ENCODE measurements around the gene GPX1. TPM values are rescaled to one million over a fixed set of nuclear protein-coding genes. Genes with fewer than 3 reads are reported as not detected.
"Not testable (repeated sequence)": the region's sequence is repeated elsewhere in the genome, so short reads cannot be mapped to it uniquely, and the experiment has no call there.

Gene GPX1
- total RNA-seq (100 to 1,000 TPM; 114 to 207 (median 152) TPM), polyA plus RNA-seq (100 to 1,000 TPM in 1 of 2 donors, 10 to 100 TPM in 1; 28.1 to 192 TPM)
- long read RNA-seq, donor 1, transcript GPX1-202 (2 exons, 1,151 nt) = major isoform, 46 of 49 reads
- long read RNA-seq, donor 1, partial matches to known transcripts = 0 of 49 reads
- long read RNA-seq, donor 1, other reads (novel, unspliced or antisense) = 1 of 49 reads
- long read RNA-seq, donor 2, transcript GPX1-202 (2 exons, 1,151 nt) = major isoform, 93 of 140 reads
- long read RNA-seq, donor 2, transcript GPX1-201 (1 exons, 1,135 nt) = minor isoform, 47 of 140 reads
- long read RNA-seq, donor 2, partial matches to known transcripts = 0 of 140 reads
- long read RNA-seq, donor 2, other reads (novel, unspliced or antisense) = 0 of 140 reads
- long read RNA-seq, donor 3, transcript GPX1-201 (1 exons, 1,135 nt) = minor isoform, 40 of 113 reads
- long read RNA-seq, donor 3, transcript GPX1-202 (2 exons, 1,151 nt) = major isoform, 72 of 113 reads
- long read RNA-seq, donor 3, partial matches to known transcripts = 0 of 113 reads
- long read RNA-seq, donor 3, other reads (novel, unspliced or antisense) = 1 of 113 reads

DNA sequence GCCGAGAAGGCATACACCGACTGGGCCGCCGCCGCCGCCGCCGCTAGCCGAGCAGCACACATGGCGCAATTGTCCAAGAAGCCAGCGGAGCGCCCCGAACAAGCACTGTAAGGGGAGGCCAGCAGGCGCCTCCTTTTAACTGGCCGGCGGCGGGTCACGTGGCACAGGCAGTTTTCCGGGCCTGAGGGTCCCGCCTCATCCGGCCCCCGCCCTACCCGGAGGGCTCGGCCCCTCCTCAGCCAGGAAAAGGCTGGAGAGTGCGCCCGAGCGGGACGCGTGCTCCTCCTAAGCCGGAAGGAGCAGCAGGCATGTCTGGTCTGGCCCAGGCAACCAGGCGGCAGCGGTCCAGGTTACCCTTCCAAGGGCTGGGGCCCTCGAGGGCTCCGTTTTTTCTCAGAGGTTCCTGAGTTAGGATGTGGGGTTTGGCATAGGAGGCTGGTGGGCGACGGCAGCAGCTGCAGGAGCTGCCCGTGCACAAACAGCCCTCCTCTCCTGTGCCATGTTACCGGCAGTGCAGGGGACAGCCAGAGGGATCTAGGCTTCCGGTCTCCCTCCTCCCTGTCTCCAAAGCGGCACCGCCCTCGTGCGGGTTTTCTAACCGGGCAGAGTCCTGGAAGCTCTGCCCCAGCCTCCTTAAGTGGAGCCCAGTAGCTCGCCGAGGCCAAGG is at the start of gene GPX1:
Gene GPX1, minus strand, starts transcription at position 137 of the 667 bp plus-strand sequence. Its CDS starts 75 bp downstream, at position 62.
- WGBS, 3 donors = 2 to 7% (median 4%) methylated on average over 15 to 46 of the region's 46 CpGs
- peaks cover 4% of the 10 kb centered on the region for H3K4me1 ChIP-seq (ENCODE audit: insufficient read depth)
- TF ChIP-seq POLR2A (IDR thresholded peaks at IDR 0.05) (peak; percentile 80), CTCF (IDR thresholded peaks at IDR 0.05) (no peak), EP300 (IDR thresholded peaks at IDR 0.05) (no peak)

GRCh38 chr3:49406571-49407565 is 48.7 kb upstream of the GPX1 start:
- H3K4me1 ChIP-seq (ENCODE audit: insufficient read depth) = peaks cover 14% of the 10 kb centered on the region
- DNase-seq = peak in 1 of 5 donors; percentile 44
- intact Hi-C loops (cut with DNase I) = no loop called here

More for the DNA sequence above, at the start of gene GPX1:
- Histone ChIP-seq H3K27ac (peak within 1 kb of the TSS; percentile 10 to 73), H3K9me3 (no peaks in the 10 kb centered on the region), H3K4me3 (peak within 1 kb of the TSS; percentile 71), H3K27me3 (no peaks in the 10 kb centered on the region), H3K36me3 (no peaks in the 10 kb centered on the region)
- peak; percentile 94 to 96 (median 95) for DNase-seq
- intact Hi-C loops (cut with DNase I) = loop anchor here in 2 of 4 donors (5.0 to 10.0 kb wide), 2 partner anchors 54 to 86 kb away; partner anchors contain the start of genes RHOA (in 1 of the 2) and TCTA (in 1 of the 2)

DNA sequence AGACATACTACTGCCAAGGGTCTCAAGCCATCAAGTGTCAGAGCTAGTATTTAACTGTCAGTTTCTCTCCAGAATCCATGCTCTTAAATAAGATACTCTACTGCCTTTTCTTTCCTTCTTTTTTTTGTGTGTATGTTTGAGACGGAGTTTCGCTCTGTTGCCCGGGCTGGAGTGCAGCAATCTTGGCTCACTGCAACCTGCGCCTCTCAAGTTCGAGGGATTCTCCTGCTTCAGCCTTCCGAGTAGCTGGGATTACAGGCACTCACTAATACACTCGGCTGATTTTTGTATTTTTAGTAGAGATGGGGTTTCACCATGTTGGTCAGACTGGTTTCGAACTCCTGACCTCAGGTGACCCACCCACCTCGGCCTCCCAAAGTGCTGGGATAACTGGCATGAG is 47.4 kb upstream of the GPX1 start:
- H3K9me3 ChIP-seq; H3K27ac ChIP-seq; H3K4me3 ChIP-seq; intact Hi-C loops (cut with DNase I); H3K27me3 ChIP-seq; H3K36me3 ChIP-seq: not testable (repeated sequence)
- peaks cover 14% of the 10 kb centered on the region for H3K4me1 ChIP-seq (ENCODE audit: insufficient read depth)
- peak in 1 of 5 donors; percentile 31 for DNase-seq
- 34 to 36% (median 34%) methylated on average over 9 of the region's 9 CpGs for WGBS, 3 donors

More at GRCh38 chr3:49406571-49407565, 48.7 kb upstream of the GPX1 start:
- H3K27me3 ChIP-seq = no peaks in the 10 kb centered on the region
- no peaks in the 10 kb centered on the region for H3K36me3 ChIP-seq
- no peaks in the 10 kb centered on the region for H3K9me3 ChIP-seq
- no peak for TF ChIP-seq CTCF (IDR thresholded peaks at IDR 0.05)
- TF ChIP-seq POLR2A (IDR thresholded peaks at IDR 0.05) = no peak
- TF ChIP-seq EP300 (IDR thresholded peaks at IDR 0.05) = no peak
- no peak overlapping the region for H3K27ac ChIP-seq
- no peak overlapping the region for H3K4me3 ChIP-seq
- whole genome bisulfite sequencing, 3 donors = 49 to 56% (median 50%) methylated on average over 17 of the region's 17 CpGs

GRCh38 chr3:49403891-49404290 is 45.7 kb upstream of the GPX1 start:
- Histone ChIP-seq H3K4me3 (no peak overlapping the region), H3K27ac (no peak overlapping the region), H3K36me3 (no peaks in the 10 kb centered on the region), H3K27me3 (no peaks in the 10 kb centered on the region), H3K9me3 (no peaks in the 10 kb centered on the region), H3K4me1 (ENCODE audit: insufficient read depth) (peaks cover 15% of the 10 kb centered on the region)
- WGBS, 3 donors = 72 to 92% (median 83%) methylated on average over 5 of the region's 5 CpGs
- intact Hi-C loops (cut with DNase I) = no loop called here
- TF ChIP-seq CTCF (IDR thresholded peaks at IDR 0.05) = no peak
- no peak for TF ChIP-seq EP300 (IDR thresholded peaks at IDR 0.05)
- TF ChIP-seq POLR2A (IDR thresholded peaks at IDR 0.05) = no peak
- DNase-seq = peak in 1 of 5 donors; percentile 5
